Colonic mucosa (tissue), 4 donors: Measurements from ENCODE around the gene TKTL2. TPM values are rescaled to one million over a fixed set of nuclear protein-coding genes. Genes with fewer than 3 reads are reported as not detected.

Experiments used
- DNase-seq: peaks from one replicate; pipeline ENCODE4 v3.0.0-alpha.2; 2020
- H3K27ac ChIP-seq: fragments of 200-600 bp; one replicate; pipeline ENCODE4 v1.8.0; 2021
- H3K27me3 ChIP-seq: fragments of 200-600 bp; one replicate; pipeline ENCODE4 v1.8.0; 2021
- H3K36me3 ChIP-seq: fragments of 200-600 bp; one replicate; pipeline ENCODE4 v1.8.0; 2021
- H3K4me1 ChIP-seq: fragments of 200-600 bp; one replicate; pipeline ENCODE4 v1.8.0; 2021; ENCODE audit warnings: mild to moderate bottlenecking
- H3K4me3 ChIP-seq: fragments of 200-600 bp; one replicate; pipeline ENCODE4 v1.8.0; 2021
- H3K9ac ChIP-seq, 2 donors: one replicate each; pipeline ENCODE4 v1.7.0; 2013; ENCODE audit warnings: control low read depth in 2 of 2, low read depth in 2 of 2, low read length in 2 of 2
- H3K9me3 ChIP-seq: fragments of 200-600 bp; one replicate; pipeline ENCODE4 v1.8.0; 2021
- CTCF ChIP-seq: fragments of 200-600 bp; IDR thresholded peaks from one replicate; pipeline ENCODE4 v1.8.0; 2022; ENCODE audit warnings: antibody characterized with exemption, mild to moderate bottlenecking
- intact Hi-C: fragments of 100-400 bp; cut with DNase I; formaldehyde crosslinking; loops from one replicate; pipeline ENCODE4 v1.14.1; 2022
- total RNA-seq, 2 donors: library from RNA; stranded (reverse); fragmentation: NEBNext Ultra II Directional in 1 of 2; extraction: Animal tissue kit (Norgen Biotek cat#: 25700) in 1 of 2; gene quantifications; one replicate each; pipeline ENCODE4 v1.2.1, GENCODE V29; 2021
- donor health status: healthy.
- donor health status: DM: no; HTN: no; CAD: no.
- donor health status: DM: no; HTN: no; CAD: no.

TKTL2 gene
- total RNA-seq, 2 donors from 2014 or later = not detected

GRCh38 chr4:163494360-163495241 lies 21.0 kb upstream of the TKTL2 start, which contains the start of gene TMA16:
TMA16 (plus strand) TSS chr4:163494690; CDS start chr4:163494802, 112 bp downstream.
- Histone ChIP-seq H3K9me3 (no peaks in the 10 kb centered on the region), H3K27me3 (no peaks in the 10 kb centered on the region), H3K27ac (peak within 1 kb of the TSS; percentile 91), H3K9ac (peak within 1 kb of the TSS; percentile 86 to 88), H3K4me3 (peak within 1 kb of the TSS; percentile 67), H3K36me3 (no peaks in the 10 kb centered on the region), H3K4me1 (no peaks in the 10 kb centered on the region)
- intact Hi-C loops = no loop called here
- peak; percentile 83 for DNase-seq
- TF ChIP-seq CTCF = no peak

- Histone ChIP-seq H3K9me3 (no peaks in the 10 kb centered on the region), H3K9ac (peak overlapping the region; percentile 86 to 88), H3K27ac (peak overlapping the region; percentile 91), H3K27me3 (no peaks in the 10 kb centered on the region), H3K36me3 (no peaks in the 10 kb centered on the region), H3K4me1 (no peaks in the 10 kb centered on the region), H3K4me3 (peak overlapping the region; percentile 67)
- TF ChIP-seq CTCF = no peak
- peak; percentile 28 for DNase-seq
- intact Hi-C loops = no loop called here
Observed at GRCh38 chr4:163493643-163494359, 20.2 kb upstream of the TKTL2 start.

- H3K27me3 ChIP-seq = no peaks in the 10 kb centered on the region
- H3K9ac ChIP-seq = no peak overlapping the region
- no peak for DNase-seq
- no peak overlapping the region for H3K4me3 ChIP-seq
- no peak overlapping the region for H3K27ac ChIP-seq
- intact Hi-C loops = no loop called here
- H3K4me1 ChIP-seq = no peaks in the 10 kb centered on the region
- no peak for TF ChIP-seq CTCF
- no peaks in the 10 kb centered on the region for H3K9me3 ChIP-seq
- no peaks in the 10 kb centered on the region for H3K36me3 ChIP-seq
Observed at GRCh38 chr4:163492951-163493504, 19.5 kb upstream of the TKTL2 start.

GRCh38 chr4:163489929-163490328 lies 16.4 kb upstream of the TKTL2 start:
- H3K4me1 ChIP-seq = no peaks in the 10 kb centered on the region
- no peaks in the 10 kb centered on the region for H3K27me3 ChIP-seq
- intact Hi-C loops = loop anchor here (5.0 kb wide), 1 partner anchor 52 kb away; no protein-coding TSS in a partner anchor
- no peaks in the 10 kb centered on the region for H3K9me3 ChIP-seq
- H3K9ac ChIP-seq = no peak overlapping the region
- TF ChIP-seq CTCF = no peak
- no peaks in the 10 kb centered on the region for H3K36me3 ChIP-seq
- DNase-seq = no peak
- H3K4me3 ChIP-seq = no peak overlapping the region
- no peak overlapping the region for H3K27ac ChIP-seq

- H3K4me3 ChIP-seq = no peak overlapping the region
- H3K36me3 ChIP-seq = no peaks in the 10 kb centered on the region
- TF ChIP-seq CTCF = no peak
- H3K9ac ChIP-seq = no peak overlapping the region
- intact Hi-C loops = loop anchor here (5.0 kb wide), 1 partner anchor 56 kb away; no protein-coding TSS in a partner anchor
- no peaks in the 10 kb centered on the region for H3K27me3 ChIP-seq
- no peaks in the 10 kb centered on the region for H3K4me1 ChIP-seq
- no peak for DNase-seq
- H3K9me3 ChIP-seq = no peaks in the 10 kb centered on the region
- no peak overlapping the region for H3K27ac ChIP-seq
Observed at GRCh38 chr4:163486321-163486720, 12.8 kb upstream of the TKTL2 start.
